Fibroblast of mammary gland (primary cell): Measurements from ENCODE around the gene CDC14B.
"Not testable (repeated sequence)": the region's sequence is repeated elsewhere in the genome, so short reads cannot be mapped to it uniquely, and the experiment has no call there.

Experiments
- DNase-seq: peaks from one replicate; pipeline ENCODE4 v3.0.0-alpha.2; 2010; ENCODE audit warnings: low read depth
- H3K4me3 ChIP-seq: 2 replicates; pipeline ENCODE4 v1.5.1; 2011; ENCODE audit warnings: low read depth, mild to moderate bottlenecking, low read length, moderate library complexity; ENCODE audit not compliant: control insufficient read depth
- CTCF ChIP-seq: conservative IDR thresholded peaks from 2 replicates; pipeline ENCODE4 v1.5.1; 2011; ENCODE audit warnings: low read depth, low read length, inconsistent platforms; ENCODE audit not compliant: control insufficient read depth, insufficient read depth

CDC14B gene

GRCh38 chr9:96503918-96504317 is 115.7 kb downstream of the CDC14B start:
- H3K4me3 ChIP-seq = no peak overlapping the region
- no peak for DNase-seq
- TF ChIP-seq CTCF = no peak

- DNase-seq = peak; percentile 34
- H3K4me3 ChIP-seq = not testable (repeated sequence)
Measured at GRCh38 chr9:96503374-96503748, 116.3 kb downstream of the CDC14B start.

GRCh38 chr9:96502539-96503373 is 116.9 kb downstream of the CDC14B start:
- no peak for TF ChIP-seq CTCF
- no peak overlapping the region for H3K4me3 ChIP-seq
- DNase-seq = peak; percentile 70

DNA sequence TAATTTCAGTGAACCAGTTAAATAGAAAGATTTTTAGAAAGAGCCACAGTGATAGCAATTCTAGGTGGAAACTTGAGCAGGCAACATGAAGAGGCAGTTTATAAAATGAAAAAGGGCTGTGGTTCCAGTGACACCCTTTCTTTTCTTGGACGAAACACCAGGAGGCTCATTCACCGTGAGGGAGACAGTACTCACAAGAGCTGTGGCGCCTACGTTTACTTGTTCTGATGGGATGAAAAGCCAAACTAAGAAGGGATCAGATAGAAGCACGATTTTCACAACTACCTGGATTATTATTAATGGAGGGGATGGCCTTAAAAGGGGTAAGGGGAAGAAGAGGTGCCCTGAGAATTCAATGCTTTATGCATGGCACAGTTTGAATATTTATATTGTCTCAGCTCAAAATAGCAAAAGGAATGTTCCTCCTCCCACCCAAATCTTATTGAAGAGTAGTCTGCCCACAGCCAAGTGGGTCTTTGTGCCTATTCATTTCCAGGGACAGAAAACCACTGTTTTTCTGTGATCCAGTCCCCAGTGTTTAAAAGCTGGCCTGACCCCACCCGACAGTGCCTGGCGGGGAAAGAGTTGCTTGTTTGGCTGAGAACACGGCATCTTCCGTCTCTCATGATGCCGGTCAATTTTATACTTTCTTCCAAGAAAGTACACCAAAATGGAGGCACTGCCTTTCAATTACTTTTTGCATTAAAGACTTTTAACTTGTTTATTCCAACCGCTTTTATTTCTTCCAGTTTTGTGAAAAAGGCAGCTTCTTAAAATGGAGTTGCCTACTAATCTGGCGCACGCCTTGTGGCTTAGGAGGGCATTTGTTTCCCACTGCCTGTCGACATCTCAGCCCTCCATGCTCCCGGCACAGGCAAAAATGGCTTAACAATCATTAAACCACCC is 117.8 kb downstream of the CDC14B start:
- no peak for DNase-seq
- TF ChIP-seq CTCF = no peak
- H3K4me3 ChIP-seq = no peak overlapping the region

GRCh38 chr9:96500696-96501632 is 118.7 kb downstream of the CDC14B start:
- DNase-seq = peak; percentile 56
- no peak for TF ChIP-seq CTCF
- H3K4me3 ChIP-seq = no peak overlapping the region

- TF ChIP-seq CTCF = no peak
- DNase-seq = no peak
- H3K4me3 ChIP-seq = no peak overlapping the region
Measured at GRCh38 chr9:96499257-96499656, 120.4 kb downstream of the CDC14B start.
